ENCODE results near the gene SLC39A10.

DNA sequence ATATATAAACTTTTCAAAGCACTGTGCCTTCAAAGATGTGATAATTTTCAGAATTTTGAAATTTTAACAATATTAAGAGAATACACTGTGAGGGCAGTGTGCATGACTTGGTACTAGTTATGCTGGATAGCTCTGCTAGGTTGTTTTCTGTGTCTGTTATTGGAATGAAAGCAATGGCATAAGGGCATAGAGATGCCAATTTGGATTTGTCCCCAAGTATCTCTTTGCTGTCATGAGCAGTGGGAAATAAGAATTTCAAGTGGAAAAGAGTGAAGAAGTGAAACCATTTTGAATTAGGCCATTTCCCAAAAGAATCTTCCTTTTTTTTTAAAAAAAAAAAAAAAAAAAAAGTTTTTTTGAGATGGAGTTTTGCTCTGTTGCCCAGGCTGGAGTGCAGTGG, 76.8 kb downstream of the SLC39A10 start:
- TF ChIP-seq POLR2A (IDR thresholded peaks at IDR 0.05; ENCODE audit: low read length): no peak
- TF ChIP-seq GATA1 (IDR thresholded peaks at IDR 0.05; ENCODE audit: low read depth, low read length): no peak
